Right atrium auricular region (tissue), 2 donors: Measurements from ENCODE around the gene PRRT1. TPM values are rescaled to one million over a fixed set of nuclear protein-coding genes. Genes with fewer than 3 reads are reported as not detected.

Experiments
- DNase-seq: peaks from one replicate; pipeline ENCODE4 v3.0.0-alpha.2; 2019; ENCODE audit warnings: low spot score
- H3K27ac ChIP-seq, 2 donors: fragments of 200-600 bp; sonication (generic); 1 replicate in 1 of 2; 2 replicates in 1 of 2; pipeline ENCODE4 v1.5.1; 2016 to 2019
- H3K27me3 ChIP-seq, 2 donors: fragments of 200-600 bp; sonication (generic); one replicate each; pipeline versions ENCODE4 v1.5.1 to v1.6.0; 2017 to 2019
- H3K36me3 ChIP-seq: fragments of 200-600 bp; sonication (generic); one replicate; pipeline ENCODE4 v1.5.1; 2016
- H3K4me1 ChIP-seq, 2 donors: fragments of 200-600 bp; sonication (generic); one replicate each; pipeline versions ENCODE4 v1.5.1 to v1.6.0; 2017 to 2019
- H3K4me3 ChIP-seq, 2 donors: fragments of 200-600 bp; sonication (generic); 1 replicate in 1 of 2; 2 replicates in 1 of 2; pipeline ENCODE4 v1.5.1; 2017 to 2019; ENCODE audit warnings: mild to moderate bottlenecking in 1 of 2, moderate library complexity in 1 of 2
- H3K9me3 ChIP-seq, 2 donors: fragments of 200-600 bp; sonication (generic); one replicate each; pipeline ENCODE4 v1.5.1; 2019
- CTCF ChIP-seq, 2 donors: fragments of 200-600 bp; sonication (generic); IDR thresholded peaks; one replicate each; pipeline ENCODE4 v1.5.1; 2019; ENCODE audit warnings: antibody characterized with exemption in 2 of 2
- total RNA-seq, 2 donors: library from RNA; depleted of rRNA; stranded (reverse); fragments of >200 nt; gene quantifications; one replicate each; pipeline ENCODE4 v1.1.0, GENCODE V29; 2016

PRRT1 gene
- total RNA-seq, 2 donors from 2014 or later, result 0.70 to 1.1 TPM

- no peak for DNase-seq
These were observed 31.8 kb upstream of the PRRT1 start for GRCh38 chr6:32183483-32184083.

GRCh38 chr6:32183030-32183429 lies 31.3 kb upstream of the PRRT1 start:
- no peaks in the 10 kb centered on the region for H3K27me3 ChIP-seq
- peaks cover 0 to 72% of the 10 kb centered on the region in 2 donors for H3K4me1 ChIP-seq
- peak overlapping the region; percentile 69 to 90 for H3K27ac ChIP-seq
- H3K36me3 ChIP-seq, result peaks cover 47% of the 10 kb centered on the region
- no peaks in the 10 kb centered on the region for H3K9me3 ChIP-seq
- TF ChIP-seq CTCF (IDR thresholded peaks at IDR 0.05), result no peak
- DNase-seq, result no peak
- H3K4me3 ChIP-seq, result no peak overlapping the region

More at GRCh38 chr6:32183483-32184083, 31.8 kb upstream of the PRRT1 start:
- H3K4me1 ChIP-seq, result peaks cover 0 to 78% of the 10 kb centered on the region in 2 donors
- H3K27ac ChIP-seq, result peak overlapping the region; percentile 69 to 90
- H3K27me3 ChIP-seq, result no peaks in the 10 kb centered on the region
- no peak for TF ChIP-seq CTCF (IDR thresholded peaks at IDR 0.05)
- no peaks in the 10 kb centered on the region for H3K9me3 ChIP-seq
- peaks cover 47% of the 10 kb centered on the region for H3K36me3 ChIP-seq
- H3K4me3 ChIP-seq, result no peak overlapping the region

- Histone ChIP-seq H3K27ac (peak overlapping the region; percentile 69 to 90), H3K4me1 (peaks cover 0 to 68% of the 10 kb centered on the region in 2 donors), H3K4me3 (no peak overlapping the region), H3K36me3 (peaks cover 43% of the 10 kb centered on the region), H3K9me3 (no peaks in the 10 kb centered on the region), H3K27me3 (no peaks in the 10 kb centered on the region)
- no peak for DNase-seq
- TF ChIP-seq CTCF (IDR thresholded peaks at IDR 0.05), result no peak
These were observed 30.8 kb upstream of the PRRT1 start for GRCh38 chr6:32182555-32182981.

- no peaks in the 10 kb centered on the region for H3K27me3 ChIP-seq
- no peaks in the 10 kb centered on the region for H3K9me3 ChIP-seq
- H3K4me1 ChIP-seq, result peaks cover 0 to 67% of the 10 kb centered on the region in 2 donors
- no peak overlapping the region for H3K4me3 ChIP-seq
- H3K27ac ChIP-seq, result peak overlapping the region; percentile 10 to 90
- DNase-seq, result no peak
- H3K36me3 ChIP-seq, result peaks cover 38% of the 10 kb centered on the region
- TF ChIP-seq CTCF (IDR thresholded peaks at IDR 0.05), result no peak
These were observed 30.3 kb upstream of the PRRT1 start for GRCh38 chr6:32181915-32182529.

- Histone ChIP-seq H3K27me3 (no peaks in the 10 kb centered on the region), H3K4me3 (no peak overlapping the region), H3K36me3 (peaks cover 30% of the 10 kb centered on the region), H3K9me3 (no peaks in the 10 kb centered on the region), H3K27ac (no peak overlapping the region), H3K4me1 (peaks cover 0 to 67% of the 10 kb centered on the region in 2 donors)
- no peak for DNase-seq
- TF ChIP-seq CTCF (IDR thresholded peaks at IDR 0.05), result no peak
These were observed 29.5 kb upstream of the PRRT1 start for GRCh38 chr6:32181148-32181702.
